Measurements from ENCODE around the gene POMT2.
"Not testable (repeated sequence)": the region's sequence is repeated elsewhere in the genome, so short reads cannot be mapped to it uniquely, and the experiment has no call there.

POMT2 gene
- total RNA-seq = 10.8 to 16.8 (median 11.0) reads per million in 3 experiments

- peak; percentile 89 for DNase-seq
Measured at GRCh38 chr14:77320238-77320935, at the start of gene POMT2. Gene POMT2, minus strand, starts transcription at chr14:77320883. Its CDS starts 202 bp downstream, at chr14:77320681.

- DNase-seq = peak; percentile 43
Measured at GRCh38 chr14:77369285-77369684, 48.6 kb upstream of the POMT2 start.

- DNase-seq = no peak
Measured at GRCh38 chr14:77364146-77364545, 43.5 kb upstream of the POMT2 start.

GRCh38 chr14:77359626-77360025, 38.9 kb upstream of the POMT2 start:
- DNase-seq = no peak

DNA sequence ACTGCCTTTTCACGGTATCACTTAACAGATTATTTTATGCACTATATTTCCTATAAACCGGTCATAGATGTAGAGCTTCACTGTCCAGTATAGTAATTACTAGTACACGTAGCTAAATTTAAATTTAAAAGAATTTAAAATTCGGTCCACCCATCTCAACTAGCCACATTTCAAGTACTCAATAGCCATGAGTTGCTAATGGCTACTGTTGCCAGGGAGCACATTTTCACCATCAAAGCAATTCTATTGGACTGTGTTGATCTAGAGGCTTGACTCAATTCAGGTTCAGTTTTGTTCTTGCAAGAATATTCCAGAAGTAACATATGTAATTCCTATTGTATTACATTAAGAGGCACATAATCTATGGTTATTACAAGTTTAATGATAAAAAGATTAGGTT, 36.2 kb upstream of the POMT2 start:
- no peak for DNase-seq

DNA sequence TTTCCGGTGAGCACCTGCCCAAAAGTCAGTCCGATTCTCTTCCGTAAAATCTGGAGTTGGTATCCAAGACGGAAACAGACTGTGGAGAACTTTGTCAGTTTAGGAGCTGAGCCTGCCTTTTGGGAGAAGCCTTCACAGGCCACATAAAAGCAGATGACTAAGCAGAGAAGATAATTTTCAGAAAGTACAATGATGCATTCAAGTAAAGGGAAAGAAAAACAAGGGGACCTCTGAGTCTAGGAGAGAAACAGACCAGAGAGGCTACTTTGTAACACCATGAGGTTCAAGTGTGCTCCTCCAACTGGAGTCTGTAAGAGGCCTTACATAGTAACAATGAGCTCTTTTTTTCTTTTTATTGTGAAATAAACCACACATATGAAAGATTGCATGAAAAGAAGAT, 35.1 kb upstream of the POMT2 start:
- DNase-seq = no peak

- no peak for DNase-seq
Measured at GRCh38 chr14:77353469-77354141, 32.9 kb upstream of the POMT2 start.

DNA sequence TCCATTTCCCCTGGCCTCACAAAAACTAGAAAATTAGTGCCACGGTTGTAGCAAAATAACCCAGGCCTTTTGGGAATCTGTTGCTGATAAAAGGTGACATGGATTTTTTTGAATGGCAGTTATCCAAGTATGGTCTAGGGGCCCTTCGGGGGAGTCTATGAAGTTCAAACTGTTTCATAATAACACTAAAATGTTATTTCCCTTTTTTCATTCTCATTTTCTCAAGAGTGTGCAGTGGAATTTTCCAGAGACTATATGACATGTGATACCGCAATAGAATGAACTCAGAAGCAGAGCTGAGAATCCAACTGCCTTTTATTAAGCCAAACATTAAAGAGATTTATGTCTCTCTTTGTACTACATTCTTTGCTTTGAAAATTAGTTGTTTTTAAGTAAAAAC, 27.1 kb upstream of the POMT2 start:
- no peak for DNase-seq

- DNase-seq = no peak
Measured at GRCh38 chr14:77346495-77346894, 25.8 kb upstream of the POMT2 start.

GRCh38 chr14:77344377-77344996, 23.8 kb upstream of the POMT2 start:
- DNase-seq = no peak

DNA sequence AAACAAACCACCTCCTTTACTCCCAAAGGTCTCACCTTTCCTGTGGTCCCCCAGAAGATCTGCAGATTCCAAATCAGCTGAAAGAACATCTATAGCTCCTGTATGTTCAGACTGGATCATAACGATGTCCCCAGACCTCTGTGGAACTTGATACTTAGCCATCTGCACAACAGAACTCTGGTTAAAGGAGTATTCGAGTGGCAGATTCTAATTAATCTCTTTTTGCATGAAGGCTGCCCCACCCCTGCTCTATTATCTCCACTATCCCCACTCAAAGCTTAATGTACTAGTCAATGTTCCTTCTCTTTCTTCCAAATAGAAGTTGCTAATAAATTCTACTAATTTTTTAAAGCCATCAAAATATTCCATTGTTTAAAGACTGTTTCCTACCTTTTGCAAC, 23.0 kb upstream of the POMT2 start:
- no peak for DNase-seq

GRCh38 chr14:77342726-77343397, 22.2 kb upstream of the POMT2 start:
- no peak for DNase-seq

DNA sequence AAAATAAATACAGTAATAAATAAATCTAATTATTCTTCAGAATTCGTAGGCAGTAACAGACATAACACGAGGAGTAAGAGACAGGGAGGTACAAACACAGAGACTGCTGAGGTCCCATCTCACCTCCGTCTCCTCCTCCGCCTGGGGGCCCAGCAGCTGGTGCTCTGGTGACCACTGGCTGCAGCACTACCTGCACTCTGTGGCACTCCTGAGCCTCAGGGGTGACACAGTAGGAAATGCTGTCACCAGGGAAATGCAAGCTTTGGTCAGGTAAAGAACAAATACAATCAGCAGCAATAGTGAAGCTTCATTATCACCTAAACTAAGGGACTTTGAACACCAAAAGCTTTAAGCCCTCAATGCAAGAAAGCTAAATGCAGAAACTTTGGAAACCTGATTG, 19.7 kb upstream of the POMT2 start:
- DNase-seq = no peak

DNA sequence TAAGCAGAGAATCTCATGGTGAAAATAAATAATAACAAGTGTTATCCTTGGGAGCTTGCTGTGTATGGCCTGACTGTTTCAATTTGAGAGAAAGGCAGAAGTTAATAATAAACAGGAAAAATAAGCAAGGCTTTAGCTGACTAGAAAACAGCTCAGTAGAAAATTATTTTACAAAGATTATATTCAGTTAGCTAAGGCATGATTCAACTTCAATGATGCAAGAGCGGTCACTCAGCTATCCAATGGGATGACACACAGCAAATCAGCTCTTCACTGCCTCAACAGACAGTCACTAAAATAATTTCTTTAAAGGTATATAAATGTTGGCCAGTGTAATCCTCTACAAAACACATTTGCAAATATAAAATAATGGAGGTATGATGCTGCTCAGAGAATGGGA, 18.7 kb upstream of the POMT2 start:
- DNase-seq = no peak

- no peak for DNase-seq
Measured at GRCh38 chr14:77338302-77338701, 17.6 kb upstream of the POMT2 start.

DNA sequence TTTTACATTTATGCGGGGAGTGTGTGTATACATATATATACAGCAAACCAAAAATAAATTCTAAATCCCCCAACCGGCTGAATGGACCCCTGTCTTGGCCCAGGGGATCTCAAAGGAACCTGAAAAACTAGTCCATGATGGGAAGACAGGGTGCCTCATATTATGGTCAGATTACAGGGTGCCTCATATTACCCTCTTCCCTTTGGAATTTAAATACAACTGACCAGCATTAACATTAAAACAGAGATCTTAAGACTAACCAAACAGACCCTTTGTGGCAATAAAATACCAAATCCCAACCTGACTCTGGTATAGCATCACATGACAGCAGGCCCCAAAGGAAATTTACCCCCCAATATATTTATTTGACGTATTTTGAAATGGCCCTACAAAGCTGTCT, 17.2 kb upstream of the POMT2 start:
- no peak for DNase-seq

DNA sequence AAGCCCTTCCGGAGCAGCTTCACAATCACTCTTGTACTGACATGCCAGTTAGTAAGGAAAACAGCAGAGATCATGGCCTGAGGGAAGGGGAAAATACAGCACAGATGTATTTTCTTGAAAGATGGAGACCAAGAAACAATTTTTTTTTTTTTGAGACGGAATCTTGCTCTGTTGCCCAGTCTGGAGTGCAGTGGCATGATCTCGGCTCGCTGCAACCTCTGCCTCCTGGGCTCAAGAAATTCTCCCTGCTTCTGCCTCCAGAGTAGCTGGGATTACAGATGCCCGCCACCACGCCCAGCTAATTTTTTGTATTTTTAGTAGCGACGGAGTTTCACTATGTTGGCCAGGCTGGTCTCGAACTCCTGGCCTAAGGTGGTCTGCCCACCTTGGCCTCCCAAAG, 16.6 kb upstream of the POMT2 start:
- not testable (repeated sequence) for DNase-seq

DNA sequence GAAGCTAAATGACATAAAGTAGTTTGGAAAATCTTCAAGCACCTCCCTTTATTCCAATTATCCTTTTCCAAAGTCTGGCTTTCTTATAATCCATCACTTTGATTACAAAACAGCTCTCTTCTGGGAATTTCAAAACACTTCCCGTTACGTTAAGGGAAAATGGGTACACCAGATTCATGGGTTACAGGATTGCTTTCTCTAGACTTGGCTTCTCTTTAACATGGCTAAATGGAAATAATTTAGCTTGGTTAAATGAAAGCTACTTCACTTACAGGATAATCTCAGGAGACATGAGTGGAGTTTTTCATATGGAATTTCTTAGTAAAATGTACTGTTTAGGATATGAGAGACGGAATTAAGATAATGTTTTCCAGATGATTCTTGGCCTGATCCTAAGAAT, 14.9 kb upstream of the POMT2 start:
- no peak for DNase-seq

- no peak for DNase-seq
Measured at GRCh38 chr14:77329872-77330271, 9.2 kb upstream of the POMT2 start.

DNA sequence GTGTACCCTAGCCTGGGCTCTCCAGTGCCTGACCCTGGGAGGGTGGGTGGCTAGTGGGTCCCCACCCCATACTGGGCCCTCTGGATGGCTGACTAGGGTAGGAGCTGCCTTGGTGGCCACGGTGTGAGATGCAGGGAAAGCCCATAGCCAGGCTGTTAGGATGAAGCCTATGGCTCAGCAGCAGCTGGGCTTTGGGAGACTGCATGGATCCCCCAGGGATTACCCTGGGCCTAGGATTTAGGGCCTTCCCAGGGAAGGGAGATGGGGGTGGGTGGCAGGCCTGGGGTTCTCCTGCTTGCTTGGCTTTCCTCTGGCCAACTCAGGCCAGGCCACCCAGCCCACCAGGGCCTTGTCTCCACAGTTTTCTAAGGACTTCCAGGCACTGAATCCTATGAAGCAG, 6.4 kb upstream of the POMT2 start:
- no peak for DNase-seq

DNA sequence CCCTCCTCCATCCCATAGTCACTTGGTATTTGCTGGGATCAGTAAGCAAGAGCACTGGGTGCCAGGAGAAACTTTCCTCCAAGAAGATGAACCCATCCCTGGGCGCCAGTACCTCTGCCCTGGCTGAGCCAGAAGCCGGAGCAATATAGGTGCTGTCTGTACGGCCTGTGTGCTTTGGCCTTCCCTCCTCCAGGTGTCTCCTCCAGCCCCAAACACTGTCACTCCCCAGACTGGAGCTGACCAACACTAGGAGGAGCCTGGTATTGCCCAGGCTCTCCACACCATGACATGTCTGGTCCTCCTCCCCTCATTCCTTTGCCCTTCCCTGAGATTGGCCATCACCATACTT, 5.0 kb upstream of the POMT2 start:
- DNase-seq = no peak

- no peak for DNase-seq
Measured at GRCh38 chr14:77324816-77325745, 4.4 kb upstream of the POMT2 start.

DNA sequence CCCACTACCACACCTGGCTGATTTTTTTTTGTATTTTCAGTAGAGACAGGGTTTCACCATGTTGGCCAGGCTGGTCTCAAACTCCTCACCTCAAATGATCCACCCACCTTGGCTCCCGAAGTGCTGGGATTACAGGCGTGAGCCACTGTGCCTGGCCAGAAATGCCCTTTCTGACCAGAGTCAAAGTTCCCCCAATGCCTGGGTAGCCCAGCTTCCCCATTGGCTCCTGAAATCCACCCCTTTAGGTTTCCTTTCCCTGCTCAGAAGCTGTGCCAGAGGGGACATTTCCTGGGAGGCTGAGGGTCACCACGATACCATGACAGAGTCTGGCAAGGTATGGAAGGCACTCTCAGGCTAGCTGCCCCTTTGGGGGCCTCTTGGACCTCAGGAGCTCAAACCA, 3.6 kb upstream of the POMT2 start:
- no peak for DNase-seq

Data from central memory CD4-positive, alpha-beta T cell (primary cell).